HCT116 (cell line): ENCODE data around the gene WASF2. TPM values are rescaled to one million over a fixed set of nuclear protein-coding genes. Genes with fewer than 3 reads are reported as not detected.

Source experiments
- ATAC-seq: fragments of 200-7000 bp; cut with Tn5 transposase; 2 replicates; pipeline ENCODE4 v1.9.1; 2020; ENCODE audit warnings: mild to moderate bottlenecking, moderate library complexity
- BruUV-seq: library from RNA; stranded (reverse); fragments of 400-500 nt; replicated peaks from 2 replicates; lab custom pipeline; 2021; lab: Mats Ljungman, UMichigan
- CTCF ChIA-PET: fragments of 300-600 bp; sonication (Branson Sonifier 250); formaldehyde crosslinking; loops from one replicate; lab custom pipeline; 2021; ENCODE audit warnings: antibody characterized with exemption; lab: Charles Lee
- POLR2A ChIA-PET: fragments of 300-600, 350-600 bp; sonication (Branson Sonifier 250); formaldehyde crosslinking; loops from one replicate; lab custom pipeline; 2021; ENCODE audit warnings: antibody characterized with exemption; lab: Charles Lee
- RAD21 ChIA-PET, 2 experiments: fragments of 300-600 bp; sonication (Branson Sonifier 250); formaldehyde crosslinking; loops; one replicate each; lab custom pipeline; 2023; ENCODE audit warnings: low total read pairs in 2 of 2; ENCODE audit not compliant: uncharacterized antibody in 2 of 2, unreplicated experiment in 2 of 2, low non-redundant PET in 1 of 2; lab: Charles Lee
- DNase-seq: peaks from one replicate; pipeline ENCODE4 v3.0.0-alpha.2; 2010; ENCODE audit warnings: low read depth, low spot score
- H2AFZ ChIP-seq: fragments of 200-600 bp; shearing (Covaris generic), sonication (generic); 2 replicates; pipeline ENCODE4 v1.6.1; 2017; ENCODE audit warnings: low read depth, mixed run types, mixed read lengths, antibody characterized with exemption, low read length; ENCODE audit not compliant: poor library complexity, severe bottlenecking
- H3K27ac ChIP-seq: 2 replicates; pipeline ENCODE4 v1.5.1; 2012; ENCODE audit warnings: low read depth, low read length
- H3K27me3 ChIP-seq: fragments of 200-600 bp; sonication (generic); 2 replicates; pipeline ENCODE4 v1.6.1; 2016; ENCODE audit warnings: mixed run types, low read length, mixed read lengths; ENCODE audit not compliant: insufficient read depth
- H3K36me3 ChIP-seq, 2 experiments: fragments of 200-500 bp in 1 of 2; fragments of 200-600 bp in 1 of 2; sonication (Bioruptor generic) in 1 of 2; sonication (generic) in 1 of 2; 2 replicates each; pipeline versions ENCODE4 v1.5.1 to v1.6.1; 2014 to 2016; ENCODE audit warnings: low read length in 2 of 2, inconsistent platforms in 1 of 2, mixed read lengths in 1 of 2, mixed run types in 1 of 2; ENCODE audit not compliant: insufficient read depth in 2 of 2, control insufficient read depth in 1 of 2
- H3K4me1 ChIP-seq, 2 experiments: fragments of 200-600 bp in 1 of 2; sonication (generic) in 1 of 2; 2 replicates each; pipeline versions ENCODE4 v1.5.1 to v1.6.1; 2012 to 2017; ENCODE audit warnings: low read length in 2 of 2, inconsistent platforms in 1 of 2, mild to moderate bottlenecking in 1 of 2, mixed read lengths in 1 of 2, mixed run types in 1 of 2, moderate library complexity in 1 of 2; ENCODE audit not compliant: insufficient read depth in 2 of 2, control insufficient read depth in 1 of 2
- H3K4me2 ChIP-seq: fragments of 200-600 bp; sonication (generic); 2 replicates; pipeline ENCODE4 v1.6.1; 2017; ENCODE audit warnings: mixed run types, low read length, mixed read lengths
- H3K4me3 ChIP-seq, 2 experiments: fragments of 200-600 bp in 1 of 2; sonication (generic) in 1 of 2; replicated peaks in 1 of 2; 2 replicates each; pipeline ENCODE4 v1.5.1; 2011 to 2016; ENCODE audit warnings: low read length in 2 of 2, control low read depth in 1 of 2, low read depth in 1 of 2, mild to moderate bottlenecking in 1 of 2, mixed read lengths in 1 of 2, mixed run types in 1 of 2
- H3K79me2 ChIP-seq: fragments of 200-600 bp; sonication (generic); 2 replicates; pipeline ENCODE4 v1.6.1; 2017; ENCODE audit warnings: mild to moderate bottlenecking, mixed run types, low read length, moderate library complexity, mixed read lengths; ENCODE audit not compliant: insufficient read depth
- H3K9ac ChIP-seq: fragments of 200-600 bp; sonication (generic); 2 replicates; pipeline ENCODE4 v1.6.1; 2016; ENCODE audit warnings: low read length, mixed read lengths
- H3K9me2 ChIP-seq: fragments of 200-600 bp; sonication (generic), shearing (Covaris generic); 2 replicates; pipeline ENCODE4 v1.6.1; 2017; ENCODE audit warnings: mixed run types, mild to moderate bottlenecking, moderate library complexity; ENCODE audit not compliant: insufficient read depth
- H3K9me3 ChIP-seq, 2 experiments: fragments of 200-500 bp in 1 of 2; fragments of 200-600 bp in 1 of 2; sonication (Bioruptor generic) in 1 of 2; sonication (generic) in 1 of 2; 2 replicates each; pipeline ENCODE4 v1.6.1; 2014 to 2017; ENCODE audit warnings: low read length in 2 of 2, mixed read lengths in 2 of 2, inconsistent platforms in 1 of 2, low read depth in 1 of 2, mild to moderate bottlenecking in 1 of 2, mixed run types in 1 of 2, moderate library complexity in 1 of 2; ENCODE audit not compliant: control insufficient read depth in 1 of 2, insufficient read depth in 1 of 2
- H4K20me1 ChIP-seq: fragments of 200-600 bp; sonication (generic), shearing (Covaris generic); 2 replicates; pipeline ENCODE4 v1.6.1; 2017; ENCODE audit warnings: mixed run types, mild to moderate bottlenecking, moderate library complexity; ENCODE audit not compliant: insufficient read depth
- ATF3 ChIP-seq: IDR thresholded peaks from 2 replicates; pipeline ENCODE4 v1.6.1; 2012
- CBX3 ChIP-seq: IDR thresholded peaks from 2 replicates; pipeline ENCODE4 v1.6.1; 2012; ENCODE audit warnings: low read depth
- CEBPB ChIP-seq: IDR thresholded peaks from 2 replicates; pipeline ENCODE4 v1.6.1; 2012; ENCODE audit warnings: low read depth
- ELF1 ChIP-seq: IDR thresholded peaks from 2 replicates; pipeline ENCODE4 v1.6.1; 2012; ENCODE audit warnings: low read depth, borderline replicate concordance
- EZH2 ChIP-seq: fragments of 200-600 bp; sonication (generic); IDR thresholded peaks from 2 replicates; pipeline ENCODE4 v1.6.1; 2017; ENCODE audit warnings: antibody characterized with exemption, mixed run types
- EZH2phosphoT487 ChIP-seq: fragments of 200-600 bp; IDR thresholded peaks from 2 replicates; pipeline ENCODE4 v1.6.1; 2018; ENCODE audit warnings: antibody characterized with exemption, borderline replicate concordance
- JUND ChIP-seq: IDR thresholded peaks from 2 replicates; pipeline ENCODE4 v1.6.1; 2012
- REST ChIP-seq: IDR thresholded peaks from 2 replicates; pipeline ENCODE4 v1.6.1; 2012; ENCODE audit warnings: low read depth
- SIN3A ChIP-seq: IDR thresholded peaks from 2 replicates; pipeline ENCODE4 v1.6.1; 2012; ENCODE audit warnings: low read depth
- ZBTB33 ChIP-seq: IDR thresholded peaks from 2 replicates; pipeline ENCODE4 v1.6.1; 2011; ENCODE audit warnings: mild to moderate bottlenecking, low read length, moderate library complexity; ENCODE audit not compliant: insufficient replicate concordance; ENCODE audit errors: extremely low read depth
- ZNF274 ChIP-seq: fragments of 200-500 bp; sonication (Bioruptor generic); IDR thresholded peaks from 2 replicates; pipeline ENCODE4 v1.6.1; 2014; ENCODE audit warnings: mild to moderate bottlenecking, low read depth, low read length, inconsistent platforms
- intact Hi-C: fragments of 100-400 bp; cut with micrococcal nuclease; formaldehyde crosslinking; loops from 2 replicates; pipeline ENCODE4 v1.10.0; 2022
- total RNA-seq: library from RNA; stranded (reverse); gene quantifications from one replicate; pipeline ENCODE4 v1.2.1, GENCODE V29; 2021; ENCODE audit not compliant: unreplicated experiment

The WASF2 gene
- total RNA-seq, 1 experiment from 2014 or later = 111 TPM

- no peak overlapping the region for H2AFZ ChIP-seq
- no peak for DNase-seq
- no peaks in the 10 kb centered on the region for H3K36me3 ChIP-seq
- no peak for ATAC-seq
- H3K79me2 ChIP-seq = no peaks in the 10 kb centered on the region
- H3K9ac ChIP-seq = no peak overlapping the region
- ChIA-PET POLR2A (interaction anchor here (1.5 kb wide), 1 partner anchor 26 kb away, joined by 5 read pairs; the partner anchor contains the start of gene WASF2), RAD21 (interaction anchor here in 1 of 2 experiments (0.8 kb wide), 1 partner anchor 99 kb away, joined by 3 read pairs; no protein-coding TSS in a partner anchor), CTCF (no interaction called here)
- no peaks in the 10 kb centered on the region for H4K20me1 ChIP-seq
- no peak overlapping the region for H3K4me2 ChIP-seq
- H3K27ac ChIP-seq = no peak overlapping the region
- intact Hi-C loops = no loop called here
- H3K4me1 ChIP-seq = peaks cover 18 to 35% of the 10 kb centered on the region in 2 experiments
- no peak overlapping the region for H3K4me3 ChIP-seq
- no peaks in the 10 kb centered on the region for H3K9me3 ChIP-seq
- no TSS peak for BruUV-seq
- no peaks in the 10 kb centered on the region for H3K27me3 ChIP-seq
- H3K9me2 ChIP-seq = no peaks in the 10 kb centered on the region
- TF ChIP-seq ZBTB33 (no peak), ZNF274 (no peak), ATF3 (no peak), JUND (no peak), EZH2 (no peak), CBX3 (no peak)
Observed at GRCh38 chr1:27515626-27516025, 25.7 kb upstream of the WASF2 start.

GRCh38 chr1:27513958-27514357, 24.0 kb upstream of the WASF2 start:
- no peak overlapping the region for H3K4me3 ChIP-seq
- no peaks in the 10 kb centered on the region for H3K9me2 ChIP-seq
- no peaks in the 10 kb centered on the region for H3K27me3 ChIP-seq
- no TSS peak for BruUV-seq
- POLR2A ChIA-PET = interaction anchor here (0.5 kb wide), 1 partner anchor 24 kb away, joined by 3 read pairs; no protein-coding TSS in a partner anchor
- H3K4me1 ChIP-seq = peaks cover 15 to 33% of the 10 kb centered on the region in 2 experiments
- intact Hi-C loops = no loop called here
- no peak for DNase-seq
- no peaks in the 10 kb centered on the region for H3K9me3 ChIP-seq
- no peak overlapping the region for H3K9ac ChIP-seq
- no peak overlapping the region for H3K4me2 ChIP-seq
- H4K20me1 ChIP-seq = no peaks in the 10 kb centered on the region
- CTCF ChIA-PET = no interaction called here
- no peak for ATAC-seq
- H2AFZ ChIP-seq = no peak overlapping the region
- RAD21 ChIA-PET = no interaction called here
- H3K27ac ChIP-seq = no peak overlapping the region
- no peaks in the 10 kb centered on the region for H3K36me3 ChIP-seq
- H3K79me2 ChIP-seq = no peaks in the 10 kb centered on the region
- TF ChIP-seq SIN3A (no peak), REST (no peak), CBX3 (no peak), ATF3 (no peak), ELF1 (no peak), CEBPB (no peak), EZH2phosphoT487 (no peak), ZBTB33 (no peak)
